A549 (cell line): ENCODE data around the gene RBP3. TPM values are rescaled to one million over a fixed set of nuclear protein-coding genes. Genes with fewer than 3 reads are reported as not detected.

Experiments
- ATAC-seq, 2 experiments: fragments of 200-7000 bp in 1 of 2; fragments of >200 bp in 1 of 2; cut with Nextera tagmentation in 1 of 2; cut with Tn5 transposase in 1 of 2; 3 replicates each; pipeline versions ENCODE4 v1.8.0 to v1.9.1; 2018 to 2020; ENCODE audit warnings: mild to moderate bottlenecking in 1 of 2, moderate library complexity in 1 of 2
- CTCF ChIA-PET: fragments of 300-600 bp; sonication (Branson Sonifier 250); formaldehyde crosslinking; extraction: SDS; loops from one replicate; lab custom pipeline; 2021; ENCODE audit warnings: antibody characterized with exemption, inconsistent platforms; lab: Yijun Ruan, JAX
- POLR2A ChIA-PET: fragments of 350-600 bp; formaldehyde crosslinking; extraction: SDS; loops from one replicate; lab custom pipeline; 2021; ENCODE audit warnings: antibody characterized with exemption, inconsistent platforms; lab: Yijun Ruan, JAX
- DNase-seq, 2 experiments: peaks; one replicate each; pipeline versions ENCODE4 v3.0.0 to v3.0.0-alpha.2; 2011 to 2016; ENCODE audit warnings: low read depth in 1 of 2, low spot score in 1 of 2
- FAIRE-seq: peaks from 2 replicates; lab custom pipeline; 2011; peaks lifted over from hg19 to GRCh38; lab: Jason Lieb, UNC
- H3K27ac ChIP-seq, 2 experiments: fragments of >200 bp; sonication (Bioruptor Twin); formaldehyde crosslinking; 3 replicates each; pipeline ENCODE4 v1.5.1; 2016 to 2017
- H3K4me1 ChIP-seq: fragments of >200 bp; sonication (Bioruptor Twin); formaldehyde crosslinking; 3 replicates; pipeline ENCODE4 v1.6.1; 2016
- H3K4me2 ChIP-seq: fragments of >200 bp; sonication (Bioruptor Twin); formaldehyde crosslinking; 3 replicates; pipeline ENCODE4 v1.6.1; 2016
- H3K4me3 ChIP-seq: fragments of >200 bp; sonication (Bioruptor Twin); formaldehyde crosslinking; 3 replicates; pipeline ENCODE4 v1.5.1; 2016
- H3K9me3 ChIP-seq: fragments of >200 bp; sonication (Bioruptor Twin); formaldehyde crosslinking; 3 replicates; pipeline ENCODE4 v1.6.1; 2016
- CBX2 ChIP-seq: fragments of 200-600 bp; sonication (generic); IDR thresholded peaks from 2 replicates; pipeline ENCODE4 v1.6.1; 2016; ENCODE audit warnings: low read depth, mild to moderate bottlenecking, borderline replicate concordance
- FOXS1 ChIP-seq: fragments of 250-450 bp; sonication (Bioruptor Pico); IDR thresholded peaks from 2 replicates; pipeline ENCODE4 v1.5.0; 2020; ENCODE audit warnings: mild to moderate bottlenecking, moderate library complexity
- HEYL ChIP-seq: fragments of 250-450 bp; sonication (Bioruptor Pico); IDR thresholded peaks from 2 replicates; pipeline ENCODE4 v1.8.0; 2021; ENCODE audit warnings: mild to moderate bottlenecking, moderate library complexity
- HOXA7 ChIP-seq: fragments of 250-450 bp; sonication (Bioruptor Pico); IDR thresholded peaks from 2 replicates; pipeline ENCODE4 v1.5.0; 2020; ENCODE audit warnings: mild to moderate bottlenecking, moderate library complexity
- HOXB5 ChIP-seq: fragments of 250-450 bp; sonication (Bioruptor Pico); IDR thresholded peaks from 2 replicates; pipeline ENCODE4 v1.5.0; 2020; ENCODE audit warnings: mild to moderate bottlenecking, moderate library complexity
- JUNB ChIP-seq: fragments of >200 bp; sonication (Bioruptor Twin); formaldehyde crosslinking; IDR thresholded peaks from 2 replicates; pipeline ENCODE4 v1.6.1; 2016
- KDM1A ChIP-seq: fragments of 200-600 bp; sonication (generic); IDR thresholded peaks from 2 replicates; pipeline ENCODE4 v1.6.1; 2016; ENCODE audit warnings: low read depth, mild to moderate bottlenecking
- MAFK ChIP-seq: fragments of 450-650 bp; IDR thresholded peaks from 2 replicates; pipeline ENCODE4 v1.6.1; 2014; ENCODE audit not compliant: partially characterized antibody
- MYC ChIP-seq: IDR thresholded peaks from 2 replicates; pipeline ENCODE4 v1.6.1; 2012; ENCODE audit warnings: mild to moderate bottlenecking, inconsistent platforms, low read length, improper control_type of control experiment, borderline replicate concordance
- POLR2A ChIP-seq: IDR thresholded peaks from 2 replicates; pipeline ENCODE4 v1.6.1; 2012; ENCODE audit warnings: mild to moderate bottlenecking, low read length
- RAD21 ChIP-seq, 2 experiments: fragments of >200 bp in 1 of 2; sonication (Bioruptor Twin) in 1 of 2; formaldehyde crosslinking in 1 of 2; IDR thresholded peaks in 1 of 2; conservative IDR thresholded peaks in 1 of 2; 2 replicates in 1 of 2; 3 replicates in 1 of 2; pipeline ENCODE4 v1.6.1; 2012 to 2018; ENCODE audit warnings: inconsistent platforms in 1 of 2
- RCOR1 ChIP-seq: fragments of 150-350 bp; IDR thresholded peaks from 2 replicates; pipeline ENCODE4 v1.6.1; 2014; ENCODE audit warnings: antibody characterized with exemption, low read length, low read depth
- SMC3 ChIP-seq: fragments of >200 bp; sonication (Bioruptor Twin); formaldehyde crosslinking; IDR thresholded peaks from 3 replicates; pipeline ENCODE4 v1.6.1; 2018; ENCODE audit warnings: inconsistent platforms
- SREBF2 ChIP-seq: fragments of 450-650 bp; IDR thresholded peaks from 2 replicates; pipeline ENCODE4 v1.6.1; 2014; ENCODE audit warnings: mild to moderate bottlenecking, moderate library complexity
- TFCP2L1 ChIP-seq: fragments of 250-450 bp; sonication (Bioruptor Pico); IDR thresholded peaks from 2 replicates; pipeline ENCODE4 v1.5.0; 2021; ENCODE audit warnings: mild to moderate bottlenecking
- TP53 ChIP-seq: fragments of 250-450 bp; sonication (Bioruptor Pico); IDR thresholded peaks from 2 replicates; pipeline ENCODE4 v1.5.0; 2021; ENCODE audit warnings: mild to moderate bottlenecking, moderate library complexity
- WGBS: methylation state at CpG from one replicate; pipeline ENCODE4 v1.1.6; 2017; ENCODE audit errors: missing lambda C conversion rate; 5-methylcytosine and 5-hydroxymethylcytosine counted together
- polyA plus RNA-seq, 4 experiments: library from polyadenylated mRNA; depleted of rRNA in 3 of 4; stranded (reverse); fragments of >200 nt; fragmentation: RNase III in 1 of 4; extraction: RNeasy Plus Mini Kit Qiagen cat#74134 plus additional on column Dnase treatment in 1 of 4; gene quantifications; 2 replicates in 3 of 4; 3 replicates in 1 of 4; pipeline ENCODE4 v1.2.3, GENCODE V29; 2011 to 2017
- TF ChIP-seq, protein P1 (sequence below): fragments of 150-350 bp; IDR thresholded peaks from 2 replicates; pipeline ENCODE4 v1.6.1; 2014; ENCODE audit warnings: low read depth, mild to moderate bottlenecking, low read length
- TF ChIP-seq, protein P2 (sequence below): fragments of >200 bp; sonication (Bioruptor Twin); formaldehyde crosslinking; IDR thresholded peaks from 2 replicates; pipeline ENCODE4 v1.6.1; 2016
- TF ChIP-seq, protein P3 (sequence below): fragments of 450-650 bp; IDR thresholded peaks from 2 replicates; pipeline ENCODE4 v1.6.1; 2014; ENCODE audit warnings: antibody characterized with exemption
- TF ChIP-seq, protein P4 (sequence below): fragments of 250-450 bp; sonication (Bioruptor Pico); IDR thresholded peaks from 2 replicates; pipeline ENCODE4 v1.5.0; 2021; ENCODE audit warnings: mild to moderate bottlenecking, moderate library complexity, borderline replicate concordance

The RBP3 gene
- polyA plus RNA-seq, 2 of the 4 experiments (the other 2 are of a cell fraction) = not detected

DNA sequence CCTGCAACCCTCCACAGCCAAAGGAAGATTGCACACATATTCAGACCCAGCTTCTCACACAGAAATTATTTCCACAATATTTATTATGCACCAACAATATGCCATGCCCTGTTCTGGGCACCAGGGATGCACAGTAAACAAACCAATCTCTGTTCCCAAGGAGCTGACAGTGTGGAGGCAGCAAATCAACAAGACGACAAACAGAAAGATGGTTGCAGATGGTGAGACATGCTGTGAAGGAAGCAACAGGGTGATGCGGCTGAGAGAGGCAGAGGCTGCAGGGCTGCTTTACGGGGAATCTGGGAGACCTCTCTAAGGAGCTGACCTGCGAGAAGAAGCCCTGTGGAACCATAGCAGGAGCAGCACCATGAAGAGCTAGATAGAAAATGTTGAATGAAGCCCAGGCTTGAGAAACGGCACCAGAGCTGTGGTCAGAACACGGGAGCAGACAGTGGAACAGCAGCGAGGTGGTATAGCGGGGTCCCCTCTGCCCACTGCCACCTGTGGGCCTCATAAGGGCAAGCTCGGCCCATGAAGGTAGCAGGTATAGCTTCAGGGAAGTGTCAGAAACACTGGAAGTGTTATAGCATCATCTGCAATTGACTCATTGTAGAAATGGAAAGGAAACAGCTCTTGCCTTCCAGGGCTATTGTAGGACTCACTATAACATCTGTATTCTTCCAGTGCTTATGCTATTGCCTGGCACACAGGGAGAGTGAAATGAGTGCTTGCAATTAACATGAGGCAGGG lies 17.4 kb downstream of the RBP3 start:
- DNase-seq (no peak), ATAC-seq (no peak), FAIRE-seq (no peak)
- 83% methylated on average over 9 of the region's 9 CpGs for WGBS
- POLR2A ChIA-PET = no interaction called here
- CTCF ChIA-PET = interaction anchor here (0.6 to 2.8 kb wide), 6 partner anchors 9 to 91 kb away, joined by 3 to 15 read pairs (median 4); no protein-coding TSS in a partner anchor
- TF ChIP-seq JUNB = no peak
- TF ChIP-seq, protein P1, sequence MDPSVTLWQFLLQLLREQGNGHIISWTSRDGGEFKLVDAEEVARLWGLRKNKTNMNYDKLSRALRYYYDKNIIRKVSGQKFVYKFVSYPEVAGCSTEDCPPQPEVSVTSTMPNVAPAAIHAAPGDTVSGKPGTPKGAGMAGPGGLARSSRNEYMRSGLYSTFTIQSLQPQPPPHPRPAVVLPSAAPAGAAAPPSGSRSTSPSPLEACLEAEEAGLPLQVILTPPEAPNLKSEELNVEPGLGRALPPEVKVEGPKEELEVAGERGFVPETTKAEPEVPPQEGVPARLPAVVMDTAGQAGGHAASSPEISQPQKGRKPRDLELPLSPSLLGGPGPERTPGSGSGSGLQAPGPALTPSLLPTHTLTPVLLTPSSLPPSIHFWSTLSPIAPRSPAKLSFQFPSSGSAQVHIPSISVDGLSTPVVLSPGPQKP = no peak
- TF ChIP-seq TP53 (CRISPR knock-in tag) = no peak
- TF ChIP-seq, protein P2, sequence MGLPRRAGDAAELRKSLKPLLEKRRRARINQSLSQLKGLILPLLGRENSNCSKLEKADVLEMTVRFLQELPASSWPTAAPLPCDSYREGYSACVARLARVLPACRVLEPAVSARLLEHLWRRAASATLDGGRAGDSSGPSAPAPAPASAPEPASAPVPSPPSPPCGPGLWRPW = no peak
- no peak for TF ChIP-seq FOXS1 (CRISPR knock-in tag)
- no peak for TF ChIP-seq HOXB5 (CRISPR knock-in tag)
- TF ChIP-seq, protein P3, sequence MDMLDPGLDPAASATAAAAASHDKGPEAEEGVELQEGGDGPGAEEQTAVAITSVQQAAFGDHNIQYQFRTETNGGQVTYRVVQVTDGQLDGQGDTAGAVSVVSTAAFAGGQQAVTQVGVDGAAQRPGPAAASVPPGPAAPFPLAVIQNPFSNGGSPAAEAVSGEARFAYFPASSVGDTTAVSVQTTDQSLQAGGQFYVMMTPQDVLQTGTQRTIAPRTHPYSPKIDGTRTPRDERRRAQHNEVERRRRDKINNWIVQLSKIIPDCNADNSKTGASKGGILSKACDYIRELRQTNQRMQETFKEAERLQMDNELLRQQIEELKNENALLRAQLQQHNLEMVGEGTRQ = no peak
- TF ChIP-seq POLR2A = no peak
- TF ChIP-seq RCOR1 = no peak
- no peak for TF ChIP-seq TFCP2L1 (CRISPR knock-in tag)
- TF ChIP-seq MYC = no peak
- no peak for TF ChIP-seq HOXA7 (CRISPR knock-in tag)
- TF ChIP-seq SMC3 = no peak
- no peak for TF ChIP-seq RAD21 (conservative IDR thresholded peaks at IDR 0.05 in 1 of 2, IDR thresholded peaks at IDR 0.05 in 1 of 2)
- Histone ChIP-seq H3K4me2 (no peak overlapping the region), H3K9me3 (no peaks in the 10 kb centered on the region), H3K4me3 (no peak overlapping the region), H3K4me1 (no peaks in the 10 kb centered on the region), H3K27ac (no peak overlapping the region)

DNA sequence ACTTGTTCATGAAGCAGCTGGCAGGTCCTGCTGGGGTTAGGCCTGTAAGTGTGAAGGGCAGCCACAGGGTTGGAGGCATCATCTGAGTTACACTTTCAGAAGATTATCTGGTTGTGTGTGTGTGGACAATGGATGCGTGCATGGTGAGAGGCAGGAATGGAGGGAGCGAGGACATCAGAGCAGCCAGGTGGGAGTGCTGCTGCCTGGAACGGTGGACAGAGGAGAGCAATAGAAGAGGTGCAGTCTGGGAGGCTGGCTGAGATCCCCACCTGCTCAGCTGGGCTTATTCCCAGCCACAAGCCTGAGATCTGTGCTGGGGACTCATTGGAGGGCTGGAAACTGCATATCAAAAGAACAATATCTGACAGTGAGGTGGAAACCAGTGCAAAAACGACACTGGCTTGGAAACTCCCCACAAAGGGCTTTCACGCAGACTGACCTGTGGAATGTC lies 18.0 kb downstream of the RBP3 start:
- 74% methylated on average over 5 of the region's 5 CpGs for WGBS
- DNase-seq (no peak), ATAC-seq (no peak), FAIRE-seq (no peak)
- TF ChIP-seq MAFK = no peak
- no peak for TF ChIP-seq SREBF2
- TF ChIP-seq KDM1A = no peak
- TF ChIP-seq CBX2 = no peak
- TF ChIP-seq HEYL (CRISPR knock-in tag) = no peak
- TF ChIP-seq JUNB = no peak
- TF ChIP-seq, protein P4, sequence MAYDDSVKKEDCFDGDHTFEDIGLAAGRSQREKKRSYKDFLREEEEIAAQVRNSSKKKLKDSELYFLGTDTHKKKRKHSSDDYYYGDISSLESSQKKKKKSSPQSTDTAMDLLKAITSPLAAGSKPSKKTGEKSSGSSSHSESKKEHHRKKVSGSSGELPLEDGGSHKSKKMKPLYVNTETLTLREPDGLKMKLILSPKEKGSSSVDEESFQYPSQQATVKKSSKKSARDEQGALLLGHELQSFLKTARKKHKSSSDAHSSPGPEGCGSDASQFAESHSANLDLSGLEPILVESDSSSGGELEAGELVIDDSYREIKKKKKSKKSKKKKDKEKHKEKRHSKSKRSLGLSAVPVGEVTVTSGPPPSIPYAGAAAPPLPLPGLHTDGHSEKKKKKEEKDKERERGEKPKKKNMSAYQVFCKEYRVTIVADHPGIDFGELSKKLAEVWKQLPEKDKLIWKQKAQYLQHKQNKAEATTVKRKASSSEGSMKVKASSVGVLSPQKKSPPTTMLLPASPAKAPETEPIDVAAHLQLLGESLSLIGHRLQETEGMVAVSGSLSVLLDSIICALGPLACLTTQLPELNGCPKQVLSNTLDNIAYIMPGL = no peak
- H3K9me3 ChIP-seq = no peaks in the 10 kb centered on the region
- H3K4me2 ChIP-seq = no peak overlapping the region
- H3K27ac ChIP-seq = no peak overlapping the region
- no peaks in the 10 kb centered on the region for H3K4me1 ChIP-seq
- ChIA-PET POLR2A (no interaction called here), CTCF (interaction anchor here (0.9 to 2.8 kb wide), 5 partner anchors 8 to 55 kb away, joined by 3 to 15 read pairs (median 4); no protein-coding TSS in a partner anchor)
- no peak overlapping the region for H3K4me3 ChIP-seq
